Middle frontal gyrus (tissue), 1 donor: ENCODE results near the gene KRT77.
"Not testable (repeated sequence)": the region's sequence is repeated elsewhere in the genome, so short reads cannot be mapped to it uniquely, and the experiment has no call there.

ENCODE experiments used
- DNase-seq: peaks from one replicate; pipeline ENCODE4 v3.0.0-alpha.2; 2015; ENCODE audit warnings: low spot score; ENCODE audit errors: extremely low spot score

Gene KRT77

DNA sequence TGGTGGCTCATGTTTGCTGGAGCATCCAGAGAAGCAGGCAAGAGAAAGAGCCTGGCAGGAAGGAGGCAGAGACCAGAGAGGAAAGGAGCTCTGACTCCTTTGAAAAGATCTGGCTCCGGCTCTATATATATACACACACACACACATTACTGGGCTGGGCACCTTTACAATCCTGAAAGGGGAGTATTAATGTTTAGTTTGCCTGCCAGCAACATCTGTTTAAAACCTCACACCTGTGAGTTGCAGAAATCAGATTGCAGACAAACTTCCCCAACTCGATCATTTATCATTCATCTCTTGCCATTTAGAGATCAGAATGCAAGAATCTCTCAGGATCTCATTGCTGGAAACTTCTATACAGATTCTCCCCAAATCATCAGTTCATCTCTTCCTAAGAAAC, at the start of gene KRT77:
KRT77 (minus strand) TSS at position 101 of the 400 bp plus-strand sequence; CDS start at position 11, 90 bp downstream.
- no peak for DNase-seq

DNA sequence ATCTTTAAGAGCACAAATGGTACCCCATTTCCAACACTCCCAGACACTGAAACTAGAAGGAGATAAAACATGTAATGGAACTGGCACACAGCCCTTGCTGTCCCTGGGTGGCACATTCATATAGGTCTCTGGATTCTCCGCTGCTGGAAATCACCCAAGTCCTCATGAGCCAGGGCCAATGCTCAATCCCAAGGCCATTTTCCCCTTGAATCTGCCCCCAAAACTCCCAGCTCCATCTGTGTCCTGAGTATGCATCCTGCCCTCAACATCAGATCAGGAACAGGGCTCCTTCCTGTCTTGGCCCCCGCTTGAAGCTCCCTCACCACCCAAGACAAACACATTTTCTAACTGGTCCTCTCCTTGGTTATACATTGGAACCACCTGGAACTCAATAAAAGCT, 49.2 kb upstream of the KRT77 start:
- no peak for DNase-seq

DNA sequence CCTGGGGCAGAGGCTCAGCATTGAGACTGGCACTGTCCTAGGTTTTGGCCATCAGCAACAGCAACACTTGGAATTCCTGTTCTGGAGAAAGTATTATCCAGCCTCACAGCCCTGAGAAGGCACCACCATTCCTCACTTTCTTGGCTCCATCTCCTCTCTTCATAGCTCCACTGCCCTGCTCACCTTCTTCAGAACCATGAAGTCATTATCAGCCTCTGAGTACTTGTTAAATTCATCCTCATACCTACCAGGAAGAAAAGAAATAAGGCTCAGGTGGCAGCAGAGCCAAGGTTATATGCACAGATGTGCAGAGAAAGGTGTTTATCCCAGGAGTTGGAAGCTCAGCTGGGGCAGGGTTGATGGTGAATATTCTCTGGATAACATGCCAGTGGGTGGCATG, 48.5 kb upstream of the KRT77 start:
- no peak for DNase-seq

DNA sequence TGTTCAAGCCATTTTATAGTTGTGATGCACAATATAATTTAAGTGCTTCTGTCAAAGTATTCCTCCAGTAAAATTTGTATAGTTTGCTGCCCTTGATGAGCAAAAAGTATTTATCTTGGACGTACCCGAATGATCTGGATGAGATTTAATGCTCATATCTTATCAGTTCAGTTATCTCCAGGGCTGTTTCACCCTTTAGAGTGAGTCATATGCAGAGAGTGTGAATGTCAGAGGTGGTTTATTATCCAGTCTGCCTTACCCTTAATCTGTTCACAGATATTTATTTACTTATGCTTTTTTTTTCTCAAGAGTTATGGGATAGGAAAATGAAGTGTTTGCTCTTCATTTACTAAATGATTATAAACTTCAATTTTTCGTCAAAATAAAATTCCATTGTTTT, 47.2 kb upstream of the KRT77 start:
- DNase-seq = not testable (repeated sequence)

DNA sequence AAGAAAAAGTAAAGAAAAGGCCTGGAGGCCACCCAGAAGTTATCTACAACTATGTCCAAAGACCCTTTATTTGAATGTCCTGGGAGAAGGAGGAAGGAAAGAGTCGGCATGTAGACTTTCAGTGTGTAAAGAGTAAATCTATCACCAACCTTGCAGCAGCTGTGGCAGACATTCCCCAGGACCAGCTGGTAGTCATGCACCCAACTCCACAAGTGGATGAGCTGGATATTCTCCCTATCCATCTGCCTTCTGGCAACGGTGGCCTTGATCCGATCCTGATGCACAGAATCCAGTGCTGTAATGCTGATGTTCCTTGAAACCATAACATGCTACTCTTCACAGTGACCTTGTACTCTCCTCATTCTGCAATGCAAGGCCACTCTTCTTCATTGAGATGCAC, 46.5 kb upstream of the KRT77 start:
- no peak for DNase-seq

DNA sequence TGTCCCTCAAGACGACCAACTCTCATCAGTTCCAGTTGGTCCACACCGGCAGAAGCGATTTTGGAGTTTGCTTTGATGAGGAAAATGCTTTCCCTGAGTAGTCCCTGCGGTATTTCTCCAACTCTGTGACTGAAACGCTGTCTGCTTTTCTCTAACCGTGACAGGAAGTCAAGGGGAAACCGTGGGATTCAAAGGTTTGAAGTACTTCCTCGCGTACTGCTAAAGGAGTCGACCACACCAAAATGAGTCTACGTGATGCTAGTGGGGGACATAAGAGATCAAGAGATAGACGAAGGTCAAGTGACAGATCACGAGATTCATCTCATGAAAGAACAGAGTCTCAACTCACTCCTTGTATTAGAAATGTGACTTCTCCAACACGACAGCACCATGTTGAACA, 45.3 kb upstream of the KRT77 start:
- DNase-seq = no peak

DNA sequence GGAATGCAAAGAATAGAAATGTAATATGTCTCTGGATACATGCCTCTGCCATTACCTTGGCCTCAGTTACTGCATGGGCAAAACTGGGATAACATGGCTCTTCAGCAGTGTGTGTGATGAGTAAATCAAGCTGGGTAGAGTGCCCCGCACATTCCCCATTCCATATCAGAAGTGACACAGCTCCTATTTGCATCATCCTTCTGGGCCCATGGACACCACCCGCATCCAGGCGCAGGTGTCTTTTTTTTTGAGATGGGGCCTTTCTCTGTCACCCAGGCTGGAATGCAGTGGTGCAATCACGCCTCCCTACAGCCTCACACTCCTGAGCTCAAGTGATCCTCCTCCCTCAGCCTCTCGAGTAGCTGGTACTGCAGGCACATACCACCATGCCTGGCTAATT, 42.2 kb upstream of the KRT77 start:
- no peak for DNase-seq

DNA sequence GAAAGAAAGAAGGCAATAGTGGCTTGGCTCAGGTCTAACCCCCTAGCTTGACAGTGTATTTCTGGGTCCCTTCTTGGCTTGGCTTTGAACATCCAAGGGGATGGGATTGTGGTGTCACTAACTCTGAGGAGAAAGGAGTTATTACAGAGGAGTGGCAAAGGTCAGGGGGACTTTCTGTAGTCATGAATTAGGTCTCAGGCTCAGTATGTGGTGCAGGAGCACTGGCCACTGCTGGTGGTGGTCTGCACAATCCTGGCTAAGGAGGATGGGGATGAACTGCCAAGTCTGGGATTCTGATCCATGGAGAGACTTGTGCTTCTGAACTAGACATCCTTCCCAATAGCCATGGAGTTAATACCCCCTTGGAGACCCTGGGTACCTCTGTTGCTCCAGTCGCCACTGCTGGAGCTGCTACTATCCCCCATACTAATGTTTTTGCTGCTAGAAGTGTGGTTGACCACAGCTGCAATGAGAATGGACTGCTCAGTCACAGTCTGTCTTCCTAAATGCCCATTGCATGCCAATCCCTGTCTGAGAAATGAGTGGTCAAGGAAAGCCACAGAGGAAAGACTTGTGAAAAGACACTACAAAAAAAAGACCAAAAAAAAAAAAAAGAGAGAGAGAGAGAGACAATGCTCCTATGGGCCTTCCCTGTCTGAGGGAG, 41.3 kb upstream of the KRT77 start:
- DNase-seq = no peak

DNA sequence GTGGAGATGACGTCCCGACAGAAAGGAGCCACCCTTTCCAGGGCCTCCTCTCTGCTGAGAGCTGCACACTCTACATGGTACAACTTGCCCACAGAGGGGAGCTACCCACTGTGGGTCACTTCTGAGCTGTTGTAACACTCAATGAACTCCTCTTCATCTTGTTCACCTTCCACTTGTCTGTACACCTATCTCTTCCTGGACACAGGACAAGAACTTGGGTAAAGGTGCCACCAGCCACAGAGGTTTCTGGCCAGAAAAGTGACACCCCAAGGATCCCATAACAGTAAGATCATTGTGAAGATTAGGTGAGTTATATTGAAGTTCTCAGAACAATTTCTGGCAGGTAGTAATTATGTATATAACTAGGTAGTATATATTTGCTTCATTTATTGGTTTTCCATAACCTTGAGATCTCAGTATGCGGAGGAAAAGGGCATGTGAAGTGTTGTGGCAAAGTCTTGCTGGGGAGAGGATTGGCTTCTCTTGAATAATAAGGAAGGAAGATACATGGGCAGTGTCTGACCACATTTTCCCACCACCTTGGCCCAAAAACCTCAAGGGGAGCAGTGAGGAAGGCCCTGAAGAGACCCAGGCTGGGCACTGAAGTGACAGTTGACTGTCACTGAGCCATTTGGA, 39.6 kb upstream of the KRT77 start:
- no peak for DNase-seq

DNA sequence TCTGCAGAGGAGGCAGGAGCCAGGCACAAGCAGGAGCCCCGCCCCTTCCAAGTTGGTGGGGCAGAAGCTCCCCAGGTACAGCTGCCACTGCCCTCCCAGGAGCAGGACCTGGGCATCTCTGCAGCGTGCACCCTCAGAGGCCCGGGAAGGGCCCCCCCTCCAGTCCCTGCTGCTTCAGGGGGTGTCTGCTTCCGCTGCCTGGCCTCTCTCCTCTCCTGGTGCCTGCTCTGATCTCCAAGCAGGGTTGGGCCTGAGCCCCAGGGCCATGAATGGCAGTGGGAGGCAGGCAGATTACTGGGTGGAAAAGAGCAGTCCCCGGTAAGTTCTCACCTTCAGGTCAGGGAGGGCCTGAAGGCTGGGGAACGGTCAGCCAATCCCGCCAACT, 38.9 kb upstream of the KRT77 start:
- no peak for DNase-seq

DNA sequence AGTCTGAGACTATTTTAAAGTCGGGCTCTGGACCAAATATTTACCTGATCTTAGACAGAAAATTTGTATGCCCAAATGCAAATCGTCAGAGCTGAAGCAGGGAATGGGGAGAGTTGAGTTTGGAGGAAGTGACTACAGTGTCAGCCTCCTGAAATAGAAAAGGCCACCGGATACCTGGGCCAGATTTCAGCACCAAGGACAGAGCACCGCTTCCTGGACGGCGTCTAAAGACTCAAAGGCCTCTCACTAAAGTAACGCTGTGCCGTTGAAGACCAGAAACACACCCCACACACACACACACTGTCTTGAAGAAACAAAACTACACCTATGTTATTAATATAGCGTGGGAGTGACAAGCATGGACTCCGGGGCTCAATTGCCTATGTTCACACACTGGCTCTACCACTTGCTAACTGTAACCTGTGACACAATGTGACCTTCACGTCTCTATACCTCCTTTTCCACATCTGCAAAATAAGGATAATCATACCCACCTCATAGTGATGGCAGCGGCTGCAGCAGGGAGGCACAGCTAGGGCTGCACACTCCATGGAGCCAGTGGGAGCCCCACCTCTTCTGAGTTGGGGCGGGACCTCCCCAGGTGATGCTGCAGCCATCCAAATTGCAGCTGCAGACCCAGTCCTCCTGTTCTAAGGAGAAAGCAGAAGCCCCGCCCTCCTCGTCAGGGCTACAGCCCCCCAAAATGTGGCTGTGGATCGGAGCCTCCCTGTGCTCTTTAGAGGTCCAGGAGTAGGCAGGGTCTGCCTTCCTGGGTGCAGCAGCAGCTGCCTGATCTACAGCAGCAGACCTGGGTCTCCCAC, 38.3 kb upstream of the KRT77 start:
- no peak for DNase-seq

DNA sequence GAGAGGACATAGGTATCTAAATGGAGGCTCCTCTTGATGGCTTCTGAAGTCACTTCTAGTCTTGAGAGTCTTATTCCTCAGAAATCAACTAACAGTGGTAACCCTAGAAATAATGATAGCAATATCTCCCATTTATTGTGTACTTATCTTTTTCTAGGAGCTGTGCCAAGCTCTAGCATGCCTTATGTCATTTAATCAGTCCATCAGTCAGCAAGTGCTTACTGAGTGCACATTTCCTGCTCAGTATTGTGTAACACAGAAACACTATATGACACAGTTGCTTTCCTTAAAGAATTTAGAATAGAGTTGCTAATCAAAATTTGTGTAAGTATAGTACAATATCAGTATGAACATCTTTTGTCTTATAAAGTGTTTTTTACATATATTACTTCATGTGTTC, 37.3 kb upstream of the KRT77 start:
- DNase-seq = no peak

DNA sequence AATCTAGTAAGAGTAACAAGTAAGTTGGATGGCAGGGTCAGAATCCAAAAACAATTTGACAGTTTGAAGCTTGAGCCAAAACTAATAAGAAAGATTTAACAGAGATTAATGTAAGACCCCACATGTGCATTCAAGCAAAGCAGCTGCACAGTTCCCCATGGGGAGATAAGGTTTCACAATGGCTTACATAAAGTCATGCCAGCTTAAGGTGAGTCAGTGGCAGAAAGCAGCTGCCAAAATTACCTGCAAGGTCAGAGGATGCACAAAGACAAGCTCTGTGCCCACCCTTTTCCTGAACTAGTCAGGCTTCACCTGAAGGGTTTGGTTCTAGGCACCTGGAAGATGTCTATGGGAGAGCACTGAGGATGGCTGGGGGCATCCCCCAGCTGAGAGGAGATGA, 36.6 kb upstream of the KRT77 start:
- no peak for DNase-seq

DNA sequence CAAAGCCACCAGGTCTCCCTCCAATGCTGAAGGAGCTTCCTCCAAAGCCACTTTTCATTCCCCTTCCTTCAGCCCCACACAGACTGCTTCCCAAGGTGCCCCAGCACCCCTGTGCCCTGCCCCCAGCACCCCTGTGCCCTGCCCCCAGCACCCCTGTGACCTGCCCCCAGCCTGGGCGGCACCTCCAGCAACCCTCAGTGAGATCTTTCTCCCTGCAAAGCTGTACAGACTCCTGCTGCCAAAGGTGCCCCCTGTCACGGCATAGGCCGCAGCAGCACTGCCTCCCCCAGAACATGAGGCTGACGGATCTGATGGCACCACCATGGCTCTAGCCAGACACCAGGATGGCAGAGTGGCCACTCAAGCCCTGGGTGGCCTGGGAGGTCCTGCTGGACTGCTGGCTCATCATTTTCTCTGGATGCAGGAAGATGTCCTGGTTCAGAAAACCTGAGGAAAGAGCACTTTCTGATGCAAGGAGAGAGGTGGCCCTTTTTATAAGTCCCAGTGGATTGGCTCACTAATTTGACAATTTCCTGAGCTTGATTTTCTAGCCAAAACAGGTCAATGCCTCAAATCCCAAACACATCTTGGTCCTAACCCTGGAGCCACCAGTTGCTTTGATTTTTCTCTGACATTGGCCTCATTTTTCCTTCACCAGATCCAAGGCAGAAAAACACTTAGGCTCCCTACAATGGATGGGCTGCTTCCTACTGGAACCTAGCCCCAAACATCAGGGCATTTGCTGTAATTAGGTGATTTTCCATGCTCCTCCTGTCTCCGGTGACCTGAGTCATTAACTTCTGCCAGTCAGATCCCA, 32.7 kb upstream of the KRT77 start:
- DNase-seq = no peak

DNA sequence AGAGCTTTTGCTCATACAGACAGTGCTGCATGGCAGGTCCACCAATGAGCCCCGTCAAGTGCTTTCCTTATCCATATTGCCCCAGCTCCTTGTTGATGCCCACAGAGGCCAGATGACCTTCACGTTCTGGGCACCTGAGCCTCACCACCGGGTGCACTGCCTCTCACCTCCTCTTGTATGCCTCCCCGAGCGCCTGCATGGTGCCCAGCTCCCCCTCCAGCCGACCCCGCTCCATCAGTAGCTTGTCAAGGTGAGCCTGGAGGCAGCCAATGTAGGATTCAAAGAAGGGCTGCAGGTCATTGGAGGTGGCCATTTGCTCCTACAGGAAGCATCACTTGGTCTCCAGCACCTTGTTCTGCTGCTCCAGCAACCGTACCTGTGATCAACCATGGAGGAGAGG, 31.8 kb upstream of the KRT77 start:
- DNase-seq = no peak

DNA sequence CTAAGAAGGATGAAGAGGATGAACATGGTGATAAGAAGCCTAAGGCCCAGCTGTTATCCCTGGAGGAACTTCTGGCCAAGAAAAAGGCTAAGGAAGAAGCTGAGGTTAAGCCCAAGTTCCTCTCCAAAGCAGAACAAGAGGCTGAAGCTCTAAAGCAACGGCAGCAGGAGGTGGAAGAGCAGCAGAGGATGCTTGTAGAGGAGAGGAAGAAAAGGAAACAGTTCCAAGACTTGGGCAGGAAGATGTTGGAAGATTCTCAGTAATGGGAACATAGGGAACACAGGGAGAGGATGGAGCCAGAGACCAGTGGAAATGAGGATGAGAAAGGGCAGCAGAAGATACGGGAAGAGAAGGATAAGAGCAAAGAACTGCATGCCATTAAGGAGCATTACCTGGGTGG, 27.5 kb upstream of the KRT77 start:
- no peak for DNase-seq

DNA sequence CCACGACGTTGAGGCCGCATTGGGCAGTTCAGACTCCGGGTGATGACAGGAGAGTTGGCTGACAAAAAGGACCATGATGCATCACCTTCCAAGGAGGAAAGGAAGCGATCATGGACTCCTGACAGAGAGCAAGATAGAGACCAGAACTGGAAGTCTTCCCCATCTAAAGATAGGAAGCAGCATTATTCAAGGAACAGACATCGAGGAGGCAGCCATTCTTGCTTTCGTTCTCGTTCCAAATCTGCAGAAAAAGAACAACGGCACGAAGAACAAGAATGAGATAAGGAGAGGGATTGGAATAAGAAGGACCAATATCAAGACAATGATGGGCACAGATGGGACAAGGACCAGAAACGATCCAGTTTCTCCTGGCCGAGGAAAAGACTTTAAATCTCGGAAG, 27.1 kb upstream of the KRT77 start:
- no peak for DNase-seq

DNA sequence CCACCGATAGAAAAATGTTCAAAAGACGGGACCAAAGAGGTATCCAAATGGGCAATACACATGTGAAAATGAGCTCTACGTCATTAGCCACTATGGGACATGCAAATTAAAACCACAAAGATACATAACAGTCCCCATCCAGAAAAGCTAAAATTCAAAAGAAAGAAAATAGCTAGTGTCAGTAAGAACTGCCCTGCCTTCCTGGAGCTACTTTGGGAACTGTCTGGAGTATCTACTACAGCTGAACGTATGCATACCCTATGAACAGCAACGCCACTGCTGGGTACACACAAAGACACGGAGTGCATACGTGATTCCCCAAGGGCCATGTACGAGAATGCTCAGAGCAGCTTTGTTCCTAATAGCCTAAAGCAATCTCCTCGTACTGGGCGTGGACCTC, 25.8 kb upstream of the KRT77 start:
- DNase-seq = no peak

DNA sequence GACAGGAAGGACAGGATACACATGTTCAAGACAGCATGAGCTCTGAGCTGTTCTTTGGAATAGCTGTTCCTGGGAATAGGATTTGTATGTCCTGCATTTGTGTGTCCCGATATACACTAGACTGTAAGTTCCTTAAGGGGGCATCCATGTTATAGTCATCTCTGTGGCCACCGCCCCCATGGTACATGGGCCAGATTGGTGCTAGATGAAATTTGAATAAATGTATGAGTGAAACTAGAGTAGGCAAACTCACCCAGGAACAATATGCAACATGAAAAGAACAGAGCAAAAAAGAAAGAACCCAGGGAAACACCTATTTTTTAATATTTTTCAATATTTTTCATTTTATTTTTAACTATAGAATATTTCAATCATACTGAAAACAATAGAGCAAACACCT, 25.1 kb upstream of the KRT77 start:
- no peak for DNase-seq

DNA sequence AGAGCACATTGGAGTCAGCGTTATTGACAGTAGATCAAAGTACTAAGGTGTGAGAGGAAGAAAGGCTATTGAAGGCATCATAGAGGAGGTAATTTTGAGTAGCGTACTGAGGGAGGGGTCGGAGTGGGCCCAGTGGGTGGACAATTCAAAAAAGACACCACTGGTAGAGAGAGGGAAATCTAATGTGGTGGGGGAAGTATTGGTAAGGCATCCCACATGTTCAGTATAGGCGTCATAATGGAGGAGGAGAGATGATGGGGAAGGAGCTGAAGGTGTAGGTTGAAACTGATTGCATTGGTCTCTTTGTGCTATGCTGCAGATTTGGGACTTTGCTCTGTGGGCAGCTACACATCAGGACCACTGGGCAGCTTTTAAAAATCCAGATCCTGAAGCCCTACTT, 23.7 kb upstream of the KRT77 start:
- DNase-seq = no peak

DNA sequence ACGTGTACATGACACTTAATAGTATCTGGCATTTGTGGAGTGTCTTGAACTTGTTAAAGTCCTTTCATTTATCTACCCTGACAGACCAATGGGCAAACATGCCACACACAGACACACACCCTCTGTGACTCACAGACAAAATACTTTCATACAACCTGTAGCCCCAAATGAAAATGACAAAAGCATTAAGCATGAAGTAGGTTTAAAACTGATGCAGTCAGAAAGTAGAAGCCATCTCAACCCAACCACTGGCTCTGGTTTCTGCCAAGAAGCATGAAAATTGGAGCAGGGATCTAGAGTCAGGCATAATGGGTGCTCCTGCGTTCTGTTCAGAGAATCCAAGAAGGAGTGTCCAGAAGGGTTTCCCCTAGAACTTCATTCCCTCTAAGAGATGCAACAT, 23.1 kb upstream of the KRT77 start:
- no peak for DNase-seq

DNA sequence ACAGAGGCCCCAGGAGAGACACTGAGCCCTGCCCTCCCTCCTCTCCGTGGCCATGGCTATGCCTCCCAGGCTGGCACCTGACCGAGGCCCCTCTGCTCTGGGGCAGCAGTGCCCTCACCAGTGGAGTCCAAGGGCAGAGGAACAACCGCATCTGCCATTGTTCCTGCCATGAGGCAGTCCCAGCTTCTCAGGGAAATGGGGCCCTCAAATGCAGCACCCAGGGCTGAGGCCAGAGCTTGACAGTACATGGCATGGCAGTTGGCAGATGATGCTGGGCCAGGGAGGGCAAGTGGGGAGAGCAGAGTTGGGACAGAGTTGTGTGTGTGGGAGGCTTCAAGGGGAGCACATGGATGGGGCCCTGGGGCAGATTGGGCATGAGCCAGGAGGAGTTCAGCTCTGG, 21.1 kb upstream of the KRT77 start:
- DNase-seq = no peak
